Lower leg skin (tissue), 3 donors: ENCODE data around the gene MVB12A.

Experiments
- POLR2A ChIP-seq, 2 donors: fragments of 450-650 bp; IDR thresholded peaks; one replicate each; pipeline ENCODE4 v1.6.1; 2016 to 2017; ENCODE audit warnings: antibody characterized with exemption in 2 of 2, mild to moderate bottlenecking in 1 of 2, moderate library complexity in 1 of 2
- TF ChIP-seq, protein P1 (sequence below), 3 donors: fragments of 450-650 bp; IDR thresholded peaks; one replicate each; pipeline ENCODE4 v1.5.1; 2016; ENCODE audit warnings: antibody characterized with exemption in 3 of 3, mild to moderate bottlenecking in 3 of 3, moderate library complexity in 2 of 3

DNA sequence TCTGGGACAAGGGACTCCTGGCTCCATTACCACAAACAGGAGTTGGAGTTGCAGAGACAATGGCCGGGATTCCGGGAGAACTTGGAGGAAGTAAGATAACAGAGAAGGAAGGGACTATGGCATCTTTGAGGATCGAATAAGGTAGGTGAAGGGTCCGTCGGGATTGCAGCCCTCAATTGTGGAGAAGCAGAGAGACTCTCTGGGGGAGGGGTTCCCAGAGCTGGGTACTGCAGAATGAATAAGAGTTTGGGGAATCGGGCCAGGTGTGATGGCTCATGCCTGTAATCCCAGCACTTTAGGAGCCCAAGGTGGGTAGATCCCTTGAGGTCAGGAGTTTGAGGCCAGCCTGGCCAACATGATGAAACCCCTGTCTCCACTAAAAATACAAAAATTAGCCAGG, 18.2 kb upstream of the MVB12A start:
- TF ChIP-seq, protein P1, sequence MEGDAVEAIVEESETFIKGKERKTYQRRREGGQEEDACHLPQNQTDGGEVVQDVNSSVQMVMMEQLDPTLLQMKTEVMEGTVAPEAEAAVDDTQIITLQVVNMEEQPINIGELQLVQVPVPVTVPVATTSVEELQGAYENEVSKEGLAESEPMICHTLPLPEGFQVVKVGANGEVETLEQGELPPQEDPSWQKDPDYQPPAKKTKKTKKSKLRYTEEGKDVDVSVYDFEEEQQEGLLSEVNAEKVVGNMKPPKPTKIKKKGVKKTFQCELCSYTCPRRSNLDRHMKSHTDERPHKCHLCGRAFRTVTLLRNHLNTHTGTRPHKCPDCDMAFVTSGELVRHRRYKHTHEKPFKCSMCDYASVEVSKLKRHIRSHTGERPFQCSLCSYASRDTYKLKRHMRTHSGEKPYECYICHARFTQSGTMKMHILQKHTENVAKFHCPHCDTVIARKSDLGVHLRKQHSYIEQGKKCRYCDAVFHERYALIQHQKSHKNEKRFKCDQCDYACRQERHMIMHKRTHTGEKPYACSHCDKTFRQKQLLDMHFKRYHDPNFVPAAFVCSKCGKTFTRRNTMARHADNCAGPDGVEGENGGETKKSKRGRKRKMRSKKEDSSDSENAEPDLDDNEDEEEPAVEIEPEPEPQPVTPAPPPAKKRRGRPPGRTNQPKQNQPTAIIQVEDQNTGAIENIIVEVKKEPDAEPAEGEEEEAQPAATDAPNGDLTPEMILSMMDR (IDR thresholded peaks at IDR 0.05), result no peak
- TF ChIP-seq POLR2A (IDR thresholded peaks at IDR 0.05), result no peak
